Sigmoid colon (tissue), 7 donors: ENCODE data around the gene LPP. TPM values are rescaled to one million over a fixed set of nuclear protein-coding genes. Genes with fewer than 3 reads are reported as not detected.

Source experiments
- DNase-seq: peaks from one replicate; pipeline ENCODE4 v3.0.0-alpha.2; 2019
- H3K27ac ChIP-seq, 4 donors: fragments of 200-600 bp; sonication (generic); one replicate each; pipeline ENCODE4 v1.5.1; 2016 to 2019; ENCODE audit warnings: mild to moderate bottlenecking in 1 of 4
- H3K27me3 ChIP-seq, 3 donors: fragments of 200-600 bp; sonication (generic); one replicate each; pipeline ENCODE4 v1.5.1; 2019; ENCODE audit warnings: mild to moderate bottlenecking in 1 of 3
- H3K36me3 ChIP-seq, 4 donors: fragments of 200-600 bp; sonication (generic); one replicate each; pipeline ENCODE4 v1.5.1; 2016 to 2019
- H3K4me1 ChIP-seq, 4 donors: fragments of 200-600 bp; sonication (generic); one replicate each; pipeline ENCODE4 v1.5.1; 2017 to 2019
- H3K4me3 ChIP-seq, 4 donors: fragments of 200-600 bp; sonication (generic); one replicate each; pipeline ENCODE4 v1.5.1; 2017 to 2019; ENCODE audit warnings: mild to moderate bottlenecking in 2 of 4, moderate library complexity in 1 of 4
- H3K9me3 ChIP-seq, 4 donors: fragments of 200-600 bp in 3 of 4; sonication (generic) in 3 of 4; one replicate each; pipeline versions ENCODE4 v1.5.1 to v1.6.1; 2013 to 2019
- CTCF ChIP-seq, 4 experiments: fragments of 450-650 bp in 3 of 4; fragments of 200-600 bp in 1 of 4; IDR thresholded peaks; one replicate each; pipeline ENCODE4 v1.5.1; 2016 to 2019; ENCODE audit warnings: antibody characterized with exemption in 4 of 4, mild to moderate bottlenecking in 3 of 4, moderate library complexity in 2 of 4
- EP300 ChIP-seq, 4 donors: sonication (generic); formaldehyde crosslinking; IDR thresholded peaks; one replicate each; pipeline ENCODE4 v1.6.1; 2017; ENCODE audit warnings: antibody characterized with exemption in 4 of 4
- POLR2A ChIP-seq, 2 donors: fragments of 450-650 bp; IDR thresholded peaks; one replicate each; pipeline ENCODE4 v1.6.1; 2016; ENCODE audit warnings: antibody characterized with exemption in 2 of 2, mild to moderate bottlenecking in 2 of 2, moderate library complexity in 2 of 2
- POLR2AphosphoS5 ChIP-seq, 4 donors: sonication (generic); formaldehyde crosslinking; IDR thresholded peaks; one replicate each; pipeline ENCODE4 v1.6.1; 2017; ENCODE audit warnings: antibody characterized with exemption in 4 of 4
- WGBS, 2 donors: extraction: QIAGEN DNeasy Blood & Tissue Kit; methylation state at CpG; one replicate each; pipeline ENCODE4 v1.1.7; 2013; 5-methylcytosine and 5-hydroxymethylcytosine counted together
- intact Hi-C: fragments of 100-400 bp; cut with DNase I; formaldehyde crosslinking; loops from one replicate; pipeline ENCODE4 v1.15.1; 2023
- polyA plus RNA-seq, 3 donors: library from polyadenylated mRNA; stranded (reverse); fragments of 200-250 nt; gene quantifications; one replicate each; pipeline ENCODE4 v1.2.3, GENCODE V29; 2013
- total RNA-seq, 4 donors: library from RNA; depleted of rRNA; stranded (reverse); fragments of >200 nt; gene quantifications; one replicate each; pipeline ENCODE4 v1.1.0, GENCODE V29; 2016
- donor health status: healthy with polysubstance abuse.
- donor health status: Bipolar disorder and iron deficiency.
- donor health status: healthy.

LPP gene
- total and polyA plus RNA-seq, 7 donors = 5.3 to 1,773 (median 824) TPM

DNA sequence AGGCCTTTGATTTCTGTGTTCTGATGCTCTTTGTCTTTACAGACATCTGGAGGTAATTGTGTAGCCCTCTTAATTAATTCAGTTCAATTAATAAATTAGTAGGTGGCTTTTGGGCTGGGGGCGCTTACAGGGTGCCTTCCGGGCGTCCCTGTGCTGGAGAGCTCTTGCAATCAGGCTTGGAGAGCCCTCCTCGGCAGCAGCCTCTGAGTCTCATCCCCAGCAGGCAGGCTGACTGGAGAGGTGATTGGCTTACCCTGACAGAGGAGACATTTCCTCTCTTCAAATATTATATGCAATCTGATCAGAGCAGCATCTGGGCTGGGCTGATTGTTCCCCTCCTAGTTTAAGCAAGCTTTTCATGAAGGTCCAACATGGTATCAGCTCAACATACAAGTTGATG is 250.7 kb downstream of the LPP start:
- peak overlapping the region in 3 of 4 donors; percentile 22 to 42 (median 40) for H3K27ac ChIP-seq
- H3K36me3 ChIP-seq = peaks cover 0 to 26% (median 7%) of the 10 kb centered on the region in 4 donors
- intact Hi-C loops = no loop called here
- DNase-seq = no peak
- 97% methylated on average over 4 of the region's 4 CpGs for WGBS, 2 donors
- H3K27me3 ChIP-seq = no peaks in the 10 kb centered on the region
- no peak overlapping the region for H3K4me3 ChIP-seq
- H3K9me3 ChIP-seq = no peaks in the 10 kb centered on the region
- peaks cover 0 to 76% (median 44%) of the 10 kb centered on the region in 4 donors for H3K4me1 ChIP-seq
- TF ChIP-seq POLR2A (IDR thresholded peaks at IDR 0.05) (no peak), EP300 (IDR thresholded peaks at IDR 0.05) (no peak), POLR2AphosphoS5 (IDR thresholded peaks at IDR 0.05) (no peak), CTCF (IDR thresholded peaks at IDR 0.05) (no peak)

- Histone ChIP-seq H3K4me3 (no peak overlapping the region), H3K27ac (peak overlapping the region in 3 of 4 donors; percentile 24 to 53 (median 42)), H3K27me3 (no peaks in the 10 kb centered on the region), H3K9me3 (no peaks in the 10 kb centered on the region), H3K4me1 (peaks cover 0 to 53% (median 28%) of the 10 kb centered on the region in 4 donors), H3K36me3 (peaks cover 0 to 31% (median 7%) of the 10 kb centered on the region in 4 donors)
- WGBS, 2 donors = 69 to 72% methylated on average over 6 of the region's 6 CpGs
- no peak for DNase-seq
- intact Hi-C loops = no loop called here
- no peak for TF ChIP-seq EP300 (IDR thresholded peaks at IDR 0.05)
- peak in 2 of 4 donors; percentile 5 to 23 for TF ChIP-seq POLR2AphosphoS5 (IDR thresholded peaks at IDR 0.05)
These were observed 253.4 kb downstream of the LPP start for GRCh38 chr3:188407158-188407880.

GRCh38 chr3:188408831-188409230 is 254.9 kb downstream of the LPP start:
- H3K27me3 ChIP-seq = no peaks in the 10 kb centered on the region
- TF ChIP-seq POLR2A (IDR thresholded peaks at IDR 0.05) (no peak), POLR2AphosphoS5 (IDR thresholded peaks at IDR 0.05) (no peak), EP300 (IDR thresholded peaks at IDR 0.05) (no peak), CTCF (IDR thresholded peaks at IDR 0.05) (no peak)
- no peak for DNase-seq
- peak overlapping the region in 1 of 4 donors; percentile 53 for H3K27ac ChIP-seq
- intact Hi-C loops = no loop called here
- H3K4me1 ChIP-seq = peaks cover 0 to 53% (median 29%) of the 10 kb centered on the region in 4 donors
- no peak overlapping the region for H3K4me3 ChIP-seq
- no peaks in the 10 kb centered on the region for H3K9me3 ChIP-seq
- WGBS, 2 donors = 86 to 92% methylated on average over 3 of the region's 3 CpGs
- H3K36me3 ChIP-seq = peaks cover 0 to 31% (median 7%) of the 10 kb centered on the region in 4 donors

- TF ChIP-seq CTCF (IDR thresholded peaks at IDR 0.05) = no peak
- TF ChIP-seq POLR2A (IDR thresholded peaks at IDR 0.05) = no peak
- TF ChIP-seq EP300 (IDR thresholded peaks at IDR 0.05) = no peak
- TF ChIP-seq POLR2AphosphoS5 (IDR thresholded peaks at IDR 0.05) = no peak
- 92% methylated on average over 2 of the region's 2 CpGs for WGBS, 2 donors
- H3K36me3 ChIP-seq = peaks cover 0 to 23% (median 2%) of the 10 kb centered on the region in 4 donors
- intact Hi-C loops = no loop called here
- no peaks in the 10 kb centered on the region for H3K9me3 ChIP-seq
- DNase-seq = no peak
- H3K27ac ChIP-seq = no peak overlapping the region
- H3K4me3 ChIP-seq = no peak overlapping the region
- no peaks in the 10 kb centered on the region for H3K27me3 ChIP-seq
- H3K4me1 ChIP-seq = peaks cover 0 to 43% (median 26%) of the 10 kb centered on the region in 4 donors
These were observed 257.8 kb downstream of the LPP start for GRCh38 chr3:188411750-188412149.

DNA sequence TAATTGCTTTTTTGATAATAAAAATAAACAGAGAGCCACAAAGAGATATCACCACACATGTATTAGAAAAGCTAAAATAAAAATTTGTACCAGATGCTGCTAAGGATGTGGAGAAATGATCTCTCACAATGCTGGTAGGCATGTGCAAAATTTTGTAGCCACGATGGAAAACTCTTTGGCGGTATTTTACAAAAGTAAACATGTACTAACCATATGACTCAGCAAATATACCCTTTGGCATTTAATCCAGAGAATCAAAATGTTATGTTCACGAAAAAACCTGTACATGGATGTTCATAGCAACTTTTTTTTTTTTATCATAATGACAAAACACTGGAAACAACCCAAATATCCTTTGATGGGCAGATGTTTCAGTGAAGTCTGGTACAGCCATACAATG is 261.2 kb downstream of the LPP start:
- H3K4me1 ChIP-seq = peaks cover 0 to 37% (median 22%) of the 10 kb centered on the region in 4 donors
- H3K27me3 ChIP-seq = no peaks in the 10 kb centered on the region
- no peak overlapping the region for H3K27ac ChIP-seq
- peaks cover 0 to under 1% (median 0%) of the 10 kb centered on the region in 4 donors for H3K36me3 ChIP-seq
- no peak for TF ChIP-seq CTCF (IDR thresholded peaks at IDR 0.05)
- TF ChIP-seq POLR2AphosphoS5 (IDR thresholded peaks at IDR 0.05) = no peak
- no peak for TF ChIP-seq POLR2A (IDR thresholded peaks at IDR 0.05)
- no peak for TF ChIP-seq EP300 (IDR thresholded peaks at IDR 0.05)
- intact Hi-C loops = no loop called here
- no peak for DNase-seq
- no peaks in the 10 kb centered on the region for H3K9me3 ChIP-seq
- 60 to 71% methylated on average over 3 of the region's 3 CpGs for WGBS, 2 donors
- no peak overlapping the region for H3K4me3 ChIP-seq
